ENCODE measurements around the gene CSAD.

DNA sequence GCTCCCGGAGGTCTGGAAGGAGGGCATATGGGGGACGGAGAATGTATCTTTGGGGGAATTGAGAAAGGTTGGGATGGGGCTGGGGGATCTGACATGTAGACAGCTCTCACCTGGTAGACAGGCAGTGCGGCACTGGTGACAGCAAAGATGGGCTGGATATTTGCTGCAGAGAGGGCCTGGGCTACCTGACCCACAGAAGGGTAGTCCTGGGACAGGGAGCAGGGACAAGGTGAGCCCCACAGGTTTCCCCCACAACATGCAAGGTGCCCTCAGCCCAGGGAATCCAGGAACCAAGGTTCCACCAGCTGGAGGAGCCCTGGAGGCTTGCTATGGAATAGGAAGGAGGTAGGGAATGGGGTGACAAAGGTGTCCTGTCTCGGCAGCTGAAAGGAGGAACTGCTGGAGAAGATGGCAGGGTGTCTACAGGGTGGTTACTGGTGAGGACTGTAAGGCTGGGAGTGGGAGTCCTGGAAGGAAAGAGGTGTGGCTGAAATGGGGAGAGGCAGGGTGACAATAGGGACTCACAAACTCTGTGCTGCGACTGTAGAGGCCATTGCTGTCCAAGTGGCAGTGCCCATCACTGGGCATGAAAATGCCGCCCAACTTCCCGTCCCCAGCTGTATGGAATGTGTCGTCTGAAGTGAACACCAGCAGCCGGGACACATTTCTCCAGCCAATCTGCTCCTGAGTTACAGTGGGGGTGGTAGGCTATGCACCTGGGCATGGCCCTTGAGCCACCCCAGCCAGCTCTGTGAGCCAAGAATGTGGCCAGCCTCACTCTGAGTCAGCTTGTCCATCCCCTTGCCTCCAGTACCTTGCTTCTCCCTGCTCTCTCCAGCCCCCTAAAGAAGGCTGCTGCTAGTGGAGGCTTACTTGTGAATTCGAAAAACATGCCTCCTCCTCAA, 15.0 kb upstream of the CSAD start:
- TF ChIP-seq, protein P1, sequence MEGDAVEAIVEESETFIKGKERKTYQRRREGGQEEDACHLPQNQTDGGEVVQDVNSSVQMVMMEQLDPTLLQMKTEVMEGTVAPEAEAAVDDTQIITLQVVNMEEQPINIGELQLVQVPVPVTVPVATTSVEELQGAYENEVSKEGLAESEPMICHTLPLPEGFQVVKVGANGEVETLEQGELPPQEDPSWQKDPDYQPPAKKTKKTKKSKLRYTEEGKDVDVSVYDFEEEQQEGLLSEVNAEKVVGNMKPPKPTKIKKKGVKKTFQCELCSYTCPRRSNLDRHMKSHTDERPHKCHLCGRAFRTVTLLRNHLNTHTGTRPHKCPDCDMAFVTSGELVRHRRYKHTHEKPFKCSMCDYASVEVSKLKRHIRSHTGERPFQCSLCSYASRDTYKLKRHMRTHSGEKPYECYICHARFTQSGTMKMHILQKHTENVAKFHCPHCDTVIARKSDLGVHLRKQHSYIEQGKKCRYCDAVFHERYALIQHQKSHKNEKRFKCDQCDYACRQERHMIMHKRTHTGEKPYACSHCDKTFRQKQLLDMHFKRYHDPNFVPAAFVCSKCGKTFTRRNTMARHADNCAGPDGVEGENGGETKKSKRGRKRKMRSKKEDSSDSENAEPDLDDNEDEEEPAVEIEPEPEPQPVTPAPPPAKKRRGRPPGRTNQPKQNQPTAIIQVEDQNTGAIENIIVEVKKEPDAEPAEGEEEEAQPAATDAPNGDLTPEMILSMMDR (IDR thresholded peaks at IDR 0.05; ENCODE audit: low read length), result no peak
- TF ChIP-seq EZH2 (optimal IDR thresholded peaks at IDR 0.05; ENCODE audit: low read depth, low read length), result no peak

Measured in MM.1S (cell line).